ENCODE measurements around the gene TMC4. TPM values are rescaled to one million over a fixed set of nuclear protein-coding genes. Genes with fewer than 3 reads are reported as not detected.

The TMC4 gene
- polyA plus RNA-seq, 1 donor (not counting 4 experiments of a cell fraction or from before 2014, with no cell fraction given), result 1.5 TPM

- Histone ChIP-seq H3K4me3 (ENCODE audit: control insufficient read depth in 2 of 3, extremely low read depth in 1 of 3, insufficient read depth in 2 of 3, low read depth in 1 of 3, low read length in 3 of 3) (no peak overlapping the region), H3K9ac (ENCODE audit: control insufficient read depth, extremely low read depth, insufficient read depth, low read length) (no peak overlapping the region), H4K20me1 (ENCODE audit: control insufficient read depth, extremely low read depth, insufficient read depth, low read length) (no peaks in the 10 kb centered on the region), H3K36me3 (ENCODE audit: control insufficient read depth in 2 of 2, extremely low read depth in 1 of 2, insufficient read depth in 2 of 2, low read length in 2 of 2) (peaks cover 32 to 53% of the 10 kb centered on the region in 2 experiments), H3K9me3 (ENCODE audit: control insufficient read depth, low read depth, low read length) (no peaks in the 10 kb centered on the region), H3K27ac (ENCODE audit: control insufficient read depth, insufficient read depth, low read length) (no peak overlapping the region), H3K79me2 (ENCODE audit: control insufficient read depth, insufficient read depth, low read length) (no peaks in the 10 kb centered on the region), H3K9me1 (ENCODE audit: control insufficient read depth, extremely low read depth, insufficient read depth, low read length) (no peaks in the 10 kb centered on the region), H3K4me2 (ENCODE audit: control insufficient read depth, extremely low read depth, insufficient read depth, low read depth, low read length) (no peak overlapping the region), H3K4me1 (ENCODE audit: control insufficient read depth, extremely low read depth, insufficient read depth, low read length) (no peaks in the 10 kb centered on the region), H2AFZ (ENCODE audit: control insufficient read depth, low read length) (no peak overlapping the region), H3K27me3 (ENCODE audit: control insufficient read depth, extremely low read depth, insufficient read depth, low read length) (no peaks in the 10 kb centered on the region)
- no peak for TF ChIP-seq EZH2 (IDR thresholded peaks at IDR 0.05; ENCODE audit: low read length)
- TF ChIP-seq CTCF (optimal IDR thresholded peaks at IDR 0.05 in 1 of 3, IDR thresholded peaks at IDR 0.05 in 1 of 3, conservative IDR thresholded peaks at IDR 0.05 in 1 of 3; ENCODE audit: extremely low read depth in 1 of 3, insufficient read depth in 2 of 3, low read length in 3 of 3), result no peak
- dilution Hi-C loops (cut with MboI; ENCODE audit: extremely low pct_ligation_motif_present, low sequenced_read_pairs), result no loop called here
- FAIRE-seq (no peak), DNase-seq (ENCODE audit: low read depth, low spot score) (no peak)
Observed at GRCh38 chr19:54123682-54124081, 49.3 kb downstream of the TMC4 start.

GRCh38 chr19:54121259-54121658 lies 51.7 kb downstream of the TMC4 start:
- H3K4me1 ChIP-seq (ENCODE audit: control insufficient read depth, extremely low read depth, insufficient read depth, low read length), result peaks cover 8% of the 10 kb centered on the region
- no peaks in the 10 kb centered on the region for H3K27me3 ChIP-seq (ENCODE audit: control insufficient read depth, extremely low read depth, insufficient read depth, low read length)
- H3K9ac ChIP-seq (ENCODE audit: control insufficient read depth, extremely low read depth, insufficient read depth, low read length), result no peak overlapping the region
- H3K4me3 ChIP-seq (ENCODE audit: control insufficient read depth in 2 of 3, extremely low read depth in 1 of 3, insufficient read depth in 2 of 3, low read depth in 1 of 3, low read length in 3 of 3), result no peak overlapping the region
- no peaks in the 10 kb centered on the region for H3K9me3 ChIP-seq (ENCODE audit: control insufficient read depth, low read depth, low read length)
- FAIRE-seq (no peak), DNase-seq (ENCODE audit: low read depth, low spot score) (no peak)
- H3K79me2 ChIP-seq (ENCODE audit: control insufficient read depth, insufficient read depth, low read length), result peaks cover 11% of the 10 kb centered on the region
- H3K36me3 ChIP-seq (ENCODE audit: control insufficient read depth in 2 of 2, extremely low read depth in 1 of 2, insufficient read depth in 2 of 2, low read length in 2 of 2), result peaks cover 34 to 49% of the 10 kb centered on the region in 2 experiments
- H3K27ac ChIP-seq (ENCODE audit: control insufficient read depth, insufficient read depth, low read length), result no peak overlapping the region
- no peaks in the 10 kb centered on the region for H4K20me1 ChIP-seq (ENCODE audit: control insufficient read depth, extremely low read depth, insufficient read depth, low read length)
- dilution Hi-C loops (cut with MboI; ENCODE audit: extremely low pct_ligation_motif_present, low sequenced_read_pairs), result no loop called here
- no peak for TF ChIP-seq EZH2 (IDR thresholded peaks at IDR 0.05; ENCODE audit: low read length)
- no peak for TF ChIP-seq CTCF (optimal IDR thresholded peaks at IDR 0.05 in 1 of 3, IDR thresholded peaks at IDR 0.05 in 1 of 3, conservative IDR thresholded peaks at IDR 0.05 in 1 of 3; ENCODE audit: extremely low read depth in 1 of 3, insufficient read depth in 2 of 3, low read length in 3 of 3)
- H3K4me2 ChIP-seq (ENCODE audit: control insufficient read depth, extremely low read depth, insufficient read depth, low read depth, low read length), result no peak overlapping the region
- no peak overlapping the region for H2AFZ ChIP-seq (ENCODE audit: control insufficient read depth, low read length)
- no peaks in the 10 kb centered on the region for H3K9me1 ChIP-seq (ENCODE audit: control insufficient read depth, extremely low read depth, insufficient read depth, low read length)
